Measurements from ENCODE around the gene LMNB1.
"Not testable (repeated sequence)": the region's sequence is repeated elsewhere in the genome, so short reads cannot be mapped to it uniquely, and the experiment has no call there.

LMNB1 gene

DNA sequence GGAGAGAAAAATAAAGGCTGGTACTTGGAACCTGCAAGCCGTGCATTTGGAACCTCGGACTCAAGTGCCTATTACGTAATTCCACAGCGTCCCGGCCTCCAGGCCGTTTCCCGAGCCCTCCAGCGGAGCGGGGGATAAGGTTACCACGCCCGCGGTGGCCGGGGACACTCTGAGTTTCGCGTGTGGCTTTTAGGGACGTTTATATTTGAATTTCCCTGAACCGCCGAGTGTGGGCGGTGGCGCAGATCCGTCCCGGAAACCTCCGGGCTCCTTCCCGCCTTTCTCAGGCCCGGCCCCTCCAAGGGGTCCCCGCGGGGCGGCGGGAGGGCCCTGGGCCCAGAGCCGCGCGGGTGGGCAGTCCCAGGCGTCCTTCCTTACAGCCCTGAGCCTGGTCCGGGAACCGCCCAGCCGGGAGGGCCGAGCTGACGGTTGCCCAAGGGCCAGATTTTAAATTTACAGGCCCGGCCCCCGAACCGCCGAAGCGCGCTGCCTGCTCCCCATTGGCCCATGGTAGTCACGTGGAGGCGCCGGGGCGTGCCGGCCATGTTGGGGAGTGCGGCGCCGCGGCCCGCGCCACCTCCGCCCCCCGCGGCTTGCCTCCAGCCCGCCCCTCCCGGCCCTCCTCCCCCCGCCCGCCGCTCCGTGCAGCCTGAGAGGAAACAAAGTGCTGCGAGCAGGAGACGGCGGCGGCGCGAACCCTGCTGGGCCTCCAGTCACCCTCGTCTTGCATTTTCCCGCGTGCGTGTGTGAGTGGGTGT is at the start of gene LMNB1:
Gene LMNB1, plus strand, starts transcription at position 638 of the 758 bp plus-strand sequence. CDS start 373 bp downstream, outside the sequence.
- H3K27ac Mint-ChIP-seq: peak within 1 kb of the TSS; percentile 98
- no peaks in the 10 kb centered on the region for H3K27me3 Mint-ChIP-seq (ENCODE audit: low read depth)
- peaks cover 28% of the 10 kb centered on the region for H3K4me1 Mint-ChIP-seq (ENCODE audit: low read depth)
- H3K4me3 Mint-ChIP-seq: peak within 1 kb of the TSS; percentile 97
- peaks cover 36% of the 10 kb centered on the region for H3K36me3 Mint-ChIP-seq (ENCODE audit: low read depth)
- no peaks in the 10 kb centered on the region for H3K9me3 Mint-ChIP-seq
- peak; percentile 96 for DNase-seq (ENCODE audit: low spot score)

DNA sequence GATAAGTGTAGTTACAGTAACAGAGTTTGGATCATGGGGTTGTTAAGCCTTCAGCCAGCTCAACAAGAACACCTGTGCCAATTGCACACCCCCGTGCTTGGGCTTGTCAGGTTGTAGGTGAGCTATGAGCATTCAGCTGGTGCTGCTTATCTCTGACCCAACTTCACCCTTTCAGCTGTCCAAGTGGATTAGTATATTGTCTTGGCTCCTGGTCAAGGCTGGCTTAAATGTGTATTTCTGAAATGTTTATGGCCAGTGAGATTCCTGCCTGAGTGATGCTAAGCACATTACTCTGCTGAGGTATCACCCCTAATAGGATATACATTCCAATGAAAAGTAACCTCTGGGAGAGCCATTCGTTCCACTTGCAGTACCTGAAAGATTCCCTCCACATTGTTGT is 44.2 kb upstream of the LMNB1 start:
- Mint-ChIP-seq H3K27me3 (ENCODE audit: low read depth) (peaks cover under 1% of the 10 kb centered on the region), H3K27ac (no peak overlapping the region), H3K36me3 (ENCODE audit: low read depth) (no peaks in the 10 kb centered on the region), H3K4me3 (no peak overlapping the region), H3K4me1 (ENCODE audit: low read depth) (peaks cover 13% of the 10 kb centered on the region), H3K9me3 (no peaks in the 10 kb centered on the region)
- no peak for DNase-seq (ENCODE audit: low spot score)

- not testable (repeated sequence) for H3K27me3 Mint-ChIP-seq (ENCODE audit: low read depth); H3K36me3 Mint-ChIP-seq (ENCODE audit: low read depth); H3K27ac Mint-ChIP-seq; H3K9me3 Mint-ChIP-seq; H3K4me3 Mint-ChIP-seq; DNase-seq (ENCODE audit: low spot score)
- H3K4me1 Mint-ChIP-seq (ENCODE audit: low read depth): peaks cover 13% of the 10 kb centered on the region
Observed at GRCh38 chr5:126734573-126734972, 42.4 kb upstream of the LMNB1 start.

DNA sequence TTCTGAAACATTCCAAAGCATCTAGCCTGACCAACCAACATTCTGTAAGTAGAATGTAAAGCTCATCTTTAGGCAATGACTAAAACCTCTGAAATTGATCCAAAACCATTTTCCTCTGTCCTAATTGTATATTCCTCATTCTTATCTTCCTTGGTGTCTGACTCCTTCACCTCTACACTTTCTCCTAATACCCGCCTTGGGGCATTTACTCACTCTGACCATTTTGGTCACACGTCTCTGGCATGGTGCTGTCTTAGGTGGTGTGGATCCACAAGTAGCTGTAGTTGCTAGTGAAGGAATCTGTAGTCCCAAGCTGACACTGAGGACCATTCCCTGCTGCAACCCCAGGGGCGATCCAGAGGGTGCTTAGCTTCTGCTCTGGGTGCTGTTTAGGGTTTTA is 40.8 kb upstream of the LMNB1 start:
- Mint-ChIP-seq H3K9me3 (no peaks in the 10 kb centered on the region), H3K27ac (no peak overlapping the region), H3K36me3 (ENCODE audit: low read depth) (no peaks in the 10 kb centered on the region), H3K4me3 (no peak overlapping the region), H3K27me3 (ENCODE audit: low read depth) (peaks cover 3% of the 10 kb centered on the region), H3K4me1 (ENCODE audit: low read depth) (peaks cover 5% of the 10 kb centered on the region)
- DNase-seq (ENCODE audit: low spot score): no peak

DNA sequence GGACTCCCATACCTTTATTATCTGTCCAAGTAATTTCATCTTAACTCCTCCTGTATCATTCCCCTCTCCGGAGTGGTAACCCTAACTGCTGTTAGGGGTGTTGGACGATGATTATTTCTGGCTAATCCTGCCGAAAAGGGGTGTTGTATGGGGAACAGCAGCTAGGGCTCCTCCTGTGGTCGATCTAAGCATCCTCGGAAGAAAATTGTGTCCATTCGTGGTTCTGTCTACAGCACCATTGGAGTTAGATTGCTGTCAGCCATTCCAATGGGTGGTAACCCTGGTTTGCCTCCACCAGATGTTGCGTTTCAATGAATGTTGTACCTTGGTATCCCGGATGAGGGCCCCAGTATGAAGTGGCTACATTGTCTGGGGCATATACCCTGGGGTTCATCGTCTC is 35.6 kb upstream of the LMNB1 start:
- Mint-ChIP-seq H3K27ac (no peak overlapping the region), H3K9me3 (no peaks in the 10 kb centered on the region), H3K36me3 (ENCODE audit: low read depth) (no peaks in the 10 kb centered on the region), H3K4me3 (no peak overlapping the region), H3K4me1 (ENCODE audit: low read depth) (peaks cover 14% of the 10 kb centered on the region), H3K27me3 (ENCODE audit: low read depth) (peaks cover 3% of the 10 kb centered on the region)
- no peak for DNase-seq (ENCODE audit: low spot score)

DNA sequence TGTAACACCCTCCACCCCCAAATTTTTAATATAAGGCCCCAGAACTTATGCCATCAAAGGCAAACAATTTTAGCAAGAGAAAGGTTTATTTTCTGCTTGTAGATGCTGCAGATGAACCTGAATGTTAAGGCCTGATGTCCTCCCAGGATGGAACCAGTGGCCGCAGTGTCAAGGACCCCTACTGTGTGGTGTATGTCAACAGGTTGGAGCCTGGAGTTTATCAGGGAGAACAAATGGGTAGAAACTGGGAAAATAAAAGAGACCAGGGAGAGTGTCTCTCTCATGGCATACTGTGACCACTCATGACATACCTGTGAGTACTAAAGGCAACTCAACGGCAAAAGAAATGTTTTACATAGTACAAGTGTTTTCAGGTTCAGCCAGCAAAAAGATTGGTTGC is 34.5 kb upstream of the LMNB1 start:
- Mint-ChIP-seq H3K36me3 (ENCODE audit: low read depth) (no peaks in the 10 kb centered on the region), H3K4me3 (no peak overlapping the region), H3K4me1 (ENCODE audit: low read depth) (peaks cover 20% of the 10 kb centered on the region), H3K9me3 (no peaks in the 10 kb centered on the region), H3K27ac (no peak overlapping the region), H3K27me3 (ENCODE audit: low read depth) (peaks cover 3% of the 10 kb centered on the region)
- DNase-seq (ENCODE audit: low spot score): no peak

DNA sequence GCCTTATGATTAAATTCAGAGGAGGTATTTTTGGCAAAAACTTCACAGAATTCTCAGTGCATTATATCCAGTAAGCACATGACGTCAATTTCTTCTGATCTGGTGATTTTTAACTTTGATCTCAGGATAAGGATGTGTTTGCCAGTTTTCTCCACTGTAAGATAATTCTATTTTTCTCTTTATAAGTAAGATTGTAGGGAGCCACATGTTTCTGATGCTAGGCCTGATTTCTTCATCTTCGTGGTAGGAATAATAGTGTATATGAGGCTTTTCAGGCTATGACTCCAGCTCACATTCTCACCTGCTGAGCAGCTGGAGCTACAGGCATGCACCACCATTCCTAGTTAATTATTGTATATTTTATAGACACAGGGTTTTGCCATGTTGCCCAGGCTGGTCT is 32.1 kb upstream of the LMNB1 start:
- peaks cover 35% of the 10 kb centered on the region for H3K4me1 Mint-ChIP-seq (ENCODE audit: low read depth)
- no peaks in the 10 kb centered on the region for H3K27me3 Mint-ChIP-seq (ENCODE audit: low read depth)
- peak overlapping the region; percentile 62 for H3K27ac Mint-ChIP-seq
- DNase-seq (ENCODE audit: low spot score): no peak
- H3K36me3 Mint-ChIP-seq (ENCODE audit: low read depth): no peaks in the 10 kb centered on the region
- no peaks in the 10 kb centered on the region for H3K9me3 Mint-ChIP-seq
- no peak overlapping the region for H3K4me3 Mint-ChIP-seq

- Mint-ChIP-seq H3K9me3 (no peaks in the 10 kb centered on the region), H3K27ac (peak overlapping the region; percentile 31), H3K4me3 (no peak overlapping the region), H3K27me3 (ENCODE audit: low read depth) (no peaks in the 10 kb centered on the region), H3K36me3 (ENCODE audit: low read depth) (no peaks in the 10 kb centered on the region), H3K4me1 (ENCODE audit: low read depth) (peaks cover 40% of the 10 kb centered on the region)
- no peak for DNase-seq (ENCODE audit: low spot score)
Observed at GRCh38 chr5:126745259-126745992, 31.5 kb upstream of the LMNB1 start.

DNA sequence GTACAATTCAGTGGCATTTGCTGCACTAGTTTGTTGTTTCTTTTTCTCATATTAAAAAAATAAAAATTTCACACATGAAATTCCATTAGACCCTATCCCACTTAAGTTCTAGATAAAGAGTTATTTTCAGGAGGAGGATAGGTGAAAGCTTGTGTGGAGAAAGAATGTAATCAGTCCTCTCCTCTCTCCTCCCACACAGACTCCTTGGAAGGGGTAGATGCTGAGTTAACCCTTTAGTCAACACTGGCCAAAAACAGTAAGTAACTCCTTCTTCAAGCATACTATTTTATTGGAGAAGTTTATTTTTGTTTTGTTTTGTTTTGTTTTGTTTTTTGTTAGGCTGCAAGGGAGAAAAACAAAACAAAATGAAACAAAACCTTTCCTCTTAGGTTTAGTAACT is 30.6 kb upstream of the LMNB1 start:
- Mint-ChIP-seq H3K9me3 (no peaks in the 10 kb centered on the region), H3K4me1 (ENCODE audit: low read depth) (peaks cover 40% of the 10 kb centered on the region), H3K4me3 (no peak overlapping the region), H3K36me3 (ENCODE audit: low read depth) (no peaks in the 10 kb centered on the region), H3K27me3 (ENCODE audit: low read depth) (no peaks in the 10 kb centered on the region), H3K27ac (peak overlapping the region; percentile 1)
- DNase-seq (ENCODE audit: low spot score): no peak

- Mint-ChIP-seq H3K27ac (no peak overlapping the region), H3K36me3 (ENCODE audit: low read depth) (no peaks in the 10 kb centered on the region), H3K4me1 (ENCODE audit: low read depth) (peaks cover 35% of the 10 kb centered on the region), H3K4me3 (no peak overlapping the region), H3K9me3 (no peaks in the 10 kb centered on the region), H3K27me3 (ENCODE audit: low read depth) (no peaks in the 10 kb centered on the region)
- no peak for DNase-seq (ENCODE audit: low spot score)
Observed at GRCh38 chr5:126752081-126752785, 24.7 kb upstream of the LMNB1 start.

DNA sequence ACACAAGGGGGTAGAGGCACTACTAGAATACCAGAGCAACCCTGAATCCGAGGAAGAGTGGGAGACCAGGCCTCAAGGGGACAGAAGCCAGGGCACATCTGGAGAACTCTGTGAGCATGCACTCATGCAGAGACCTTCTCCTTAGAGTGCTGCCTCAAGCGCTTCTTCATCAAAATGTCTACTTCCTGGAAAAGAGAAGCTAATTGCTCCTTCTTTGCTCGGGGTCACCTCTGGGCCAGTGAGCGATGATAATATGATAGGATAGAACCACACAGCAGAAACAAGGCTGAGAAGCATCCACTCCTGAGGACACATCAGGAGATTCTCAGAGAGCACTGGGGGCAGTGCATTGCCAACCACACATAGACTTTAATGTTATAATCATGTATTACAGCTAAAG is 23.7 kb upstream of the LMNB1 start:
- Mint-ChIP-seq H3K4me1 (ENCODE audit: low read depth) (peaks cover 36% of the 10 kb centered on the region), H3K4me3 (no peak overlapping the region), H3K9me3 (no peaks in the 10 kb centered on the region), H3K27ac (no peak overlapping the region), H3K36me3 (ENCODE audit: low read depth) (no peaks in the 10 kb centered on the region), H3K27me3 (ENCODE audit: low read depth) (no peaks in the 10 kb centered on the region)
- DNase-seq (ENCODE audit: low spot score): no peak

- Mint-ChIP-seq H3K27me3 (ENCODE audit: low read depth) (no peaks in the 10 kb centered on the region), H3K4me1 (ENCODE audit: low read depth) (peaks cover 42% of the 10 kb centered on the region), H3K4me3 (no peak overlapping the region), H3K36me3 (ENCODE audit: low read depth) (no peaks in the 10 kb centered on the region), H3K27ac (no peak overlapping the region), H3K9me3 (no peaks in the 10 kb centered on the region)
- DNase-seq (ENCODE audit: low spot score): no peak
Observed at GRCh38 chr5:126754609-126755008, 22.3 kb upstream of the LMNB1 start.

DNA sequence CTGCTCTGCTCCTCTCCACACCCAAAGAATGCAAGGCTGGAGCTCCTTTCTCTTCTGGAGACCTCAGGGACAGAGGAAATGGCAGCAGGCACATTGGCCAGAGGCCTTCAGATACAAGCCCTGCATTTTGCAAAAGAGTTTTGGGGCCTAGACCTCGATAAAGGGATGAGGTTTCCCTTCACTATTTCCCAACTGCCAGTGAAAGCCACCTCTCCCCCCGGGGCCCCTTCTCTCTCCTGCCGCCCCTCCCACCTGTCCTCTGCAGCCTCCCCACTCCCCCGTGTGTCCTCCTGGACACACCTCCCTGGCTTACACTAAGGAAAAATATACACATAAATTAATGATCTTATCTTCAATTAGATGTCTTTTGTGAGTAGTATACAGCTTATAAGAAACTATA is 21.3 kb upstream of the LMNB1 start:
- no peaks in the 10 kb centered on the region for H3K36me3 Mint-ChIP-seq (ENCODE audit: low read depth)
- DNase-seq (ENCODE audit: low spot score): no peak
- no peaks in the 10 kb centered on the region for H3K27me3 Mint-ChIP-seq (ENCODE audit: low read depth)
- no peaks in the 10 kb centered on the region for H3K9me3 Mint-ChIP-seq
- peaks cover 43% of the 10 kb centered on the region for H3K4me1 Mint-ChIP-seq (ENCODE audit: low read depth)
- no peak overlapping the region for H3K4me3 Mint-ChIP-seq
- no peak overlapping the region for H3K27ac Mint-ChIP-seq

DNA sequence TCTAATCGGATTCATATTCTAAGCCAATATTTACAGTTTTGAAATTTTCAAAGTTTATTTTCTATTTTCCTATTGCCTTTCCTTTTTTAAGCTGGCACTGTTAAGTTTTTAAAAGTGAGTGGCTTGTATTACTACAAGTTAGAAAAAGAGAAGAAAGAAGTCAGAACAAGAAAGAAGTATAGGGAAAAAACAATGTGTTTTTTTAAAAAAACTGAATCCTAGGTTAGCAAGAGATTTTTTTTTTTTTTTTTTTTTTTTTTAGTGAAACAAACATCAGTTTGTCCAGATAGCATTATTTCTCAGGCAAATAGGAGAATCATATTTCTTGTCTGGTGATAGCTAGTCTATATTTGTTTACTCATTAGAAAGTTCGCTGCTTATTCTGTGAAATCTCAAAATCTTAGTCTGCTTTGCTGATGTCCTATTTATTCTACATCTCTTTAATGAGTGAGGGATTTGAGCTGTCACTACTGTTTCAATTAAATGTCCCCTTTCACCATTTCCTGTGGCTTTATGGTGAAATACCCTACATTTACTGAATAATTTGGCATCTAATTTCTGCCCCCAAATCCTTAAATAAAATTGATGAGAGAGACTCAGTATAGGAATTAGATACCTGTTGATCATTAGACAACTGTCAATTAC is 19.1 kb upstream of the LMNB1 start:
- Mint-ChIP-seq H3K27me3 (ENCODE audit: low read depth) (no peaks in the 10 kb centered on the region), H3K9me3 (no peaks in the 10 kb centered on the region), H3K4me1 (ENCODE audit: low read depth) (peaks cover 51% of the 10 kb centered on the region), H3K36me3 (ENCODE audit: low read depth) (peaks cover 2% of the 10 kb centered on the region), H3K4me3 (peak overlapping the region; percentile 62), H3K27ac (peak overlapping the region; percentile 92)
- no peak for DNase-seq (ENCODE audit: low spot score)
